Astrocyte (in vitro differentiated cells and primary cell): ENCODE measurements around the gene ZBTB47. TPM values are rescaled to one million over a fixed set of nuclear protein-coding genes. Genes with fewer than 3 reads are reported as not detected.

ENCODE experiments used
- DNase-seq: peaks from one replicate; pipeline ENCODE4 v3.0.0-alpha.2; 2010; ENCODE audit warnings: low read depth
- FAIRE-seq: peaks from 2 replicates; lab custom pipeline; 2011; peaks lifted over from hg19 to GRCh38; lab: Jason Lieb, UNC
- H2AFZ ChIP-seq: 2 replicates; pipeline ENCODE4 v1.6.0; 2012; ENCODE audit warnings: low read depth, low read length, inconsistent platforms
- H3K27ac ChIP-seq: 2 replicates; pipeline ENCODE4 v1.5.1; 2011; ENCODE audit warnings: low read depth, low read length, inconsistent platforms
- H3K27me3 ChIP-seq: 2 replicates; pipeline ENCODE4 v1.6.0; 2011; ENCODE audit warnings: low read length, inconsistent platforms; ENCODE audit not compliant: insufficient read depth
- H3K36me3 ChIP-seq: 2 replicates; pipeline ENCODE4 v1.5.1; 2011; ENCODE audit warnings: low read length, inconsistent platforms; ENCODE audit not compliant: insufficient read depth
- H3K4me1 ChIP-seq: 2 replicates; pipeline ENCODE4 v1.5.1; 2011; ENCODE audit warnings: low read length, inconsistent platforms; ENCODE audit not compliant: insufficient read depth
- H3K4me2 ChIP-seq: 2 replicates; pipeline ENCODE4 v1.6.0; 2012; ENCODE audit warnings: low read length, inconsistent platforms
- H3K4me3 ChIP-seq: 2 replicates; pipeline ENCODE4 v1.5.1; 2011; ENCODE audit warnings: low read depth, mild to moderate bottlenecking, low read length, inconsistent platforms; ENCODE audit not compliant: insufficient read depth
- H3K79me2 ChIP-seq: 2 replicates; pipeline ENCODE4 v1.6.0; 2012; ENCODE audit warnings: mild to moderate bottlenecking, low read length, inconsistent platforms; ENCODE audit not compliant: insufficient read depth
- H3K9ac ChIP-seq: 2 replicates; pipeline ENCODE4 v1.6.0; 2012; ENCODE audit warnings: mild to moderate bottlenecking, low read length, inconsistent platforms
- H3K9me3 ChIP-seq: 2 replicates; pipeline ENCODE4 v1.5.1; 2012; ENCODE audit warnings: low read depth, mild to moderate bottlenecking, low read length, inconsistent platforms; ENCODE audit not compliant: insufficient read depth
- H4K20me1 ChIP-seq: 2 replicates; pipeline ENCODE4 v1.6.0; 2012; ENCODE audit warnings: low read length, inconsistent platforms; ENCODE audit not compliant: insufficient read depth
- H3K27ac Mint-ChIP-seq: one replicate; pipeline ENCODE4 v1.8.0; 2021; ENCODE audit warnings: mild to moderate bottlenecking, mixed read lengths; ENCODE audit not compliant: unreplicated experiment
- H3K27me3 Mint-ChIP-seq: one replicate; pipeline ENCODE4 v1.8.0; 2021; ENCODE audit warnings: low read depth, mixed read lengths; ENCODE audit not compliant: unreplicated experiment
- H3K36me3 Mint-ChIP-seq: one replicate; pipeline ENCODE4 v1.8.0; 2021; ENCODE audit warnings: low read depth, mixed read lengths; ENCODE audit not compliant: unreplicated experiment
- H3K4me1 Mint-ChIP-seq: one replicate; pipeline ENCODE4 v1.8.0; 2021; ENCODE audit warnings: low read depth, mixed read lengths; ENCODE audit not compliant: unreplicated experiment
- H3K4me3 Mint-ChIP-seq: one replicate; pipeline ENCODE4 v1.8.0; 2021; ENCODE audit warnings: mild to moderate bottlenecking, moderate library complexity, mixed read lengths; ENCODE audit not compliant: unreplicated experiment
- H3K9me3 Mint-ChIP-seq: one replicate; pipeline ENCODE4 v1.8.0; 2021; ENCODE audit warnings: mild to moderate bottlenecking, mixed read lengths; ENCODE audit not compliant: unreplicated experiment
- CTCF ChIP-seq: IDR thresholded peaks from 2 replicates; pipeline ENCODE4 v1.5.1; 2011; ENCODE audit warnings: low read depth, mild to moderate bottlenecking, inconsistent platforms, low read length, moderate library complexity; ENCODE audit not compliant: insufficient read depth
- EZH2 ChIP-seq: IDR thresholded peaks from 2 replicates; pipeline ENCODE4 v1.6.1; 2012; ENCODE audit warnings: mild to moderate bottlenecking, low read length, inconsistent platforms; ENCODE audit not compliant: insufficient read depth
- total RNA-seq: library from RNA; stranded (reverse); gene quantifications from 2 replicates; pipeline ENCODE4 v1.2.1, GENCODE V29; 2021

Gene ZBTB47
- total RNA-seq, 1 donor from 2014 or later = 9.3 TPM

GRCh38 chr3:42684632-42685362 is 31.3 kb downstream of the ZBTB47 start:
- peaks cover 3% of the 10 kb centered on the region for H3K36me3 Mint-ChIP-seq
- H3K27ac ChIP-seq = no peak overlapping the region

GRCh38 chr3:42685363-42685881 is 31.9 kb downstream of the ZBTB47 start, which contains the start of gene KLHL40:
KLHL40 (plus strand) TSS chr3:42685537; CDS start chr3:42685619, 82 bp downstream.
- Mint-ChIP-seq H3K4me1 (peaks cover 9% of the 10 kb centered on the region), H3K27ac (no peak within 1 kb of the TSS), H3K36me3 (no peaks in the 10 kb centered on the region), H3K27me3 (peaks cover 20% of the 10 kb centered on the region), H3K4me3 (no peak within 1 kb of the TSS), H3K9me3 (no peaks in the 10 kb centered on the region)
- DNase-seq (no peak), FAIRE-seq (no peak)
- peak within 1 kb of the TSS; percentile 78 for H2AFZ ChIP-seq
- H3K36me3 ChIP-seq = no peaks in the 10 kb centered on the region
- H3K79me2 ChIP-seq = no peaks in the 10 kb centered on the region
- H3K27ac ChIP-seq = no peak within 1 kb of the TSS
- no peak for TF ChIP-seq EZH2
- TF ChIP-seq CTCF = no peak
- H3K4me1 ChIP-seq = peaks cover 12% of the 10 kb centered on the region
- H4K20me1 ChIP-seq = no peaks in the 10 kb centered on the region
- H3K9ac ChIP-seq = no peak within 1 kb of the TSS
- peak within 1 kb of the TSS; percentile 75 for H3K4me2 ChIP-seq
- H3K9me3 ChIP-seq = peaks cover 4% of the 10 kb centered on the region
- peak within 1 kb of the TSS; percentile 44 for H3K4me3 ChIP-seq
- H3K27me3 ChIP-seq = peaks cover 15% of the 10 kb centered on the region

More at GRCh38 chr3:42684632-42685362, 31.3 kb downstream of the ZBTB47 start:
- TF ChIP-seq CTCF (no peak), EZH2 (no peak)
- Histone ChIP-seq H4K20me1 (no peaks in the 10 kb centered on the region), H3K36me3 (no peaks in the 10 kb centered on the region), H3K4me3 (no peak overlapping the region), H3K79me2 (no peaks in the 10 kb centered on the region), H3K9me3 (peaks cover 4% of the 10 kb centered on the region), H3K27me3 (peaks cover 15% of the 10 kb centered on the region), H3K4me2 (peak overlapping the region; percentile 59), H2AFZ (no peak overlapping the region), H3K9ac (no peak overlapping the region), H3K4me1 (peaks cover 14% of the 10 kb centered on the region)
- DNase-seq (no peak), FAIRE-seq (no peak)
- H3K9me3 Mint-ChIP-seq = peaks cover under 1% of the 10 kb centered on the region
- H3K27me3 Mint-ChIP-seq = peaks cover 15% of the 10 kb centered on the region
- peaks cover 15% of the 10 kb centered on the region for H3K4me1 Mint-ChIP-seq
- no peak overlapping the region for H3K27ac Mint-ChIP-seq
- H3K4me3 Mint-ChIP-seq = no peak overlapping the region
